HG03469 (cell line): ENCODE measurements around the gene C1QTNF8.

Source experiments
- ATAC-seq: cut with Tn5 transposase; IDR thresholded peaks from one replicate; pipeline ENCODE4 v1.9.1; 2021; ENCODE audit warnings: mild to moderate bottlenecking, moderate library complexity, moderate number of reproducible peaks; ENCODE audit not compliant: unreplicated experiment

Gene C1QTNF8

GRCh38 chr16:1047801-1048200 is 48.2 kb downstream of the C1QTNF8 start:
- ATAC-seq: no peak

GRCh38 chr16:1047123-1047522 is 48.9 kb downstream of the C1QTNF8 start:
- no peak for ATAC-seq

DNA sequence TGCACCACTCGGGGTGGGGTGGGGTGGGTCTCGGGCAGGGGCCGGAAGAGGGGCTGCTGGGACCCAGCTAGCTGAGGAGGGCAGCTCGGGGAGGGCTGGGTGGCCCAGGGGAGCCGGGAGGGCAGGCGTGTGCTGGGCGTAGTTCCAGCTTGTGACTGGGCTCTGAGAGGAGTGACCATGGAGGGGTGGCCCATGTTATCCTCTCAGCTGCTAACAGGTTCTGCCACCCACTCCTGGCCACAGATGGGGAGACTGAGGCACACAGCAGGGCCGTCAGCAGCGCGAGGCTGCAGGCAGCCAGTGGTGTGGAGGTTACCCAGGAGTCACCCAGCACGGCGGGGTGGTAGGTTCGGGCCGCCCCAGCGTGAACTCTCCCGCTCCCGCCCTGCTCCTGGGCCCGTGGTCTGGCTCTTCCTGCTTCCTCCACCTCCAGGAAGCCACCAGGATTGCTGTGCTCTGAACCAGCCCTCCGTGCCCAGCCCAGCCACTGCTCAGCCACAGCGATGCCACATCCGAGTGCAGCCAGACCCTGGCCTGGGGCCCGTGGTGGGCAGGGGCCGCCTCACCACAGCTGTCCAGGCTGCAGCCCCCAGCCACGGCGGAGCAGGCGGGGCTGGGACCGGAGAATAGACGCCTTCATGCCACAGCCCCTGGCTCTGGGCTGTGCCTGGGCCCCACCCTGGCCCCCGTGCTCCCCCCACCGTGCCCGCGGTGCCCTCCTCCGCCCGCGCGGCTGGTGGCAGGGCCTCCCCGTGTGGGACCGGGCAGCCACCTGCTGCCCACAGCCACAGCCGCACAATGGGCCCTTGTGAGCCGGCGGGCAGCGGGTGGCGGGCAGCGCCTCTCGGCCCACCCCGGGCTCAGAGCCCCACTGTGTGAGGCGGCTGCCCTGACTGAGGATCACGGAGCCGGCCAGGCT is 49.8 kb downstream of the C1QTNF8 start:
- ATAC-seq: no peak

DNA sequence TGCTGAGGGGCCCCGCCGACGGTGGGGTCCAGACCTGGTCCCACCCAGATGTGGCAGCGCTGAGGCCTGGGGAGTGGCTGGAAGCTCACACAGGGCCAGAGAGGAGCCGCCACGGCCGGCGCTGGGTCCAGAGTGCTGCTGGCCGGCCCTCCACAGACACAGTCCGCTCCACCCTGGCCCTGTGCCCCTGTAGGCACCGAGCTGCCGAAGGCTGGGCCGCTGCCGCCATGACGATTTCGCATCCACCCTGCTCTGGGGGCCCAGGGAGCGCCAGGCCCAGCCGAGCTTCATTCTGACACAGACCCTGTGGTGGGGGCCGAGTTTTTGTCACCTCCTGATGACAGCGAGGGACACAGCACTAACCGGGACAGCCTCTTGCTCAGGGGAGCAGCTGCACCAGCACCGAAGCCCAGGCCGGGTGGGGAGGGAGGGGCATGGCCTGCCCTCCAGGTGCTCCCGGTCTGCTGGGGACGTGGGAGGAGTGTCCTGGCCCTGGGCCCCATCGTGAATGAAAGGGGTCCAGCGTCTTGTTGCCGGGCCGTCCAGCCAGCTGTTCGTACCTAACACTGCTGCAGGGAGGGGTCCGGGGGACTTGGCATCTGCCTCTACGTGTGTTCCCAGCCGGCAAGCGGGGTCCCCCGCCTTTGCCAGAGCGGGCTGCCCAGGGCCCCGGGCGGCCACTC is 50.6 kb downstream of the C1QTNF8 start:
- ATAC-seq: no peak

DNA sequence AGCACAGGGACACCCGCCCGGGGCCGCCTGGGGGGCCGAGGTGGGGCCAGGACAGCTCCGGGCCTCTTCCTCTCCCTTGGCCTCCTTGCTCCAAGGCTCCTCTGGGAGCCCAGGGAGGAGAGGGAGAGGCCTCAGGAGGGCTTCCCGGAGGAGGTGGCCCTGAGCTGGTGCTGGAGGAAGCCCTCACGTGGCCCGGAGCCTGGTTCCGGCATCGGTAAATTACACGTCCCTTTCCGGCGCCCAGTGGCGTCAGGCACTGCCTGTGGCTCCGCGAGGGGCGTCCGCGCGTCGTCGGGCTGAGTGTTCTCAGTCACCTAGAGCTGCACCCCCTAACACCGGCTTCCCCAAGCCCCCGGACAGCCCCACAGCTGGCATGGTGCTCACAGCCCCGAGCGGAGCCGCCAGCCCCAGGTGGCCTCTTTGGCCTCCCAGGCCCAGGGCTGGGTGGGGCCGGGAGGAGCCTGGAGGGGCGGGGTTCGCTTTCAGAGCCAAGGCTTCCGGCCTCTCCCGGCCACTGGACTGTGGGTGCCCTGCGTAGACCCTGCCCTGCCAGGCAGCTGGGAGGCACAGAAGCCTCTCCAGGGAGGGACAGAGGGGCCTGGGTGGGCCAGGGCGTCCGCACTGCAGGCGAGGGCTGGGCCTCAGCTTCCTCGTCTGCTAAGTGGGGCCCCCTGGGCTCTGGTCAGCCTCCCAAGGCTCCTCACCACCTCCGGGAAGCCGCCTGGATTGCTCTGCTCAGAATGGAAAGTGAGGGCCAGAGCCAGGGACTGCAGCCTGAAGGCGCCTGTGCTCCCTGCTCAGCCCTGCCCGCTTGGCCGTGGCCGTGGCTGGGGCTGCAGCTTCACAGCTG is 51.4 kb downstream of the C1QTNF8 start:
- no peak for ATAC-seq

- ATAC-seq: no peak
These were observed 52.1 kb downstream of the C1QTNF8 start for GRCh38 chr16:1043881-1044451.

DNA sequence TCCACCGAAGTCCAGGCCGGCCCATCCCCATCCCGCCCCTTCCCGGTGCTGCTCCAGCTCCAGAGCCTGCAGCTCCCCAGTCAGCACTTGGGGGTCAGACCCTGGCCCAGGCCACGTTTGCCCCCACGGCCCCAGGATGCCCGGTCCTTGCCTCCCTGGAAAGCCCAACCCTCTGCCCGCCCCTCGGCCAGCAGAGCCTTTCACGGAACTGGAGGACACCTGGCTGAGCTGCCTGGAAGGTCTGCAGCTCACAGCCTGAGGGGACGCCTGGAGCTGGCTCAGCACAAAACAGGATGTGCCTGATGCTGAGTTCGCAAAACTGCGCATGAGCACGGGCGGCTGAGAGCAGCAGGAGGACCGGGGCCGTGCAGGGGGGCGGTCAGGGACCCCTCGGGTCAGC is 53.2 kb downstream of the C1QTNF8 start:
- no peak for ATAC-seq

- no peak for ATAC-seq
These were observed 53.8 kb downstream of the C1QTNF8 start for GRCh38 chr16:1042049-1042744.

- ATAC-seq: no peak
These were observed 55.7 kb downstream of the C1QTNF8 start for GRCh38 chr16:1040346-1040745.

DNA sequence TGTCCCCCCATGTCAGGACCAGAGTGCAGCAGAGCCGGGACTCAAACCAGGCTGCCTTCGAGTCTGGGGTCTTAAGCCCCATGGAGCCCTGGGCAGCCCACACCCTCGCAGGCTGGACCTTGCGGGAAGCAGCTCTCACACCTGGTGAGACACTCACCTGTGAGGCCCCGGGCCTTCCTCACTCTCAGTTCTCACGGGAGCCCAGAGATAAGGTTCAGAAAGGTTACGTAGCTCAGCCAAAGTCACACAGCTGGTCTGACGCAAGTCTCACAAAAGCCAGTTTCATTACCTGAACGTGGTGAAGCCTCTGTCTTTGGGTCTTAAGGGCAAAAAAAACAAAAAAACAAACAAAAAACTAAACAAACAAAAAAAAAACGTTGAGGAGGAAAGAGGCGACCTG is 56.3 kb downstream of the C1QTNF8 start:
- no peak for ATAC-seq

GRCh38 chr16:1038932-1039331 is 57.1 kb downstream of the C1QTNF8 start:
- no peak for ATAC-seq
